WTC11 (cell line): ENCODE measurements around the gene NEURL1B. TPM values are rescaled to one million over a fixed set of nuclear protein-coding genes. Genes with fewer than 3 reads are reported as not detected.

Experiments
- ATAC-seq: fragments of 200-7000 bp; cut with Tn5 transposase; 2 replicates; pipeline ENCODE4 v1.10.0; 2021; ENCODE audit warnings: mild to moderate bottlenecking, moderate library complexity
- CTCF ChIA-PET: fragments of 300-600 bp; sonication (Branson Sonifier 250); formaldehyde crosslinking; loops from one replicate; lab custom pipeline; 2021; ENCODE audit warnings: antibody characterized with exemption; lab: Charles Lee
- POLR2A ChIA-PET: fragments of 350-600 bp; sonication (Branson Sonifier 250); formaldehyde crosslinking; loops from one replicate; lab custom pipeline; 2021; ENCODE audit warnings: antibody characterized with exemption; lab: Charles Lee
- DNase-seq: peaks from one replicate; pipeline ENCODE4 v3.0.0; 2021; ENCODE audit warnings: low spot score
- H3K27ac Mint-ChIP-seq: 2 replicates; pipeline ENCODE4 v1.8.0; 2021; ENCODE audit warnings: mixed read lengths
- H3K27me3 Mint-ChIP-seq: 2 replicates; pipeline ENCODE4 v1.8.0; 2021; ENCODE audit warnings: low read depth, mild to moderate bottlenecking, moderate library complexity, mixed read lengths
- H3K36me3 Mint-ChIP-seq: 2 replicates; pipeline ENCODE4 v1.8.0; 2021; ENCODE audit warnings: mixed read lengths
- H3K4me1 Mint-ChIP-seq: 2 replicates; pipeline ENCODE4 v1.8.0; 2022; ENCODE audit warnings: mixed read lengths
- H3K4me3 Mint-ChIP-seq: 2 replicates; pipeline ENCODE4 v1.8.0; 2021; ENCODE audit warnings: mild to moderate bottlenecking, moderate library complexity, mixed read lengths
- H3K9me3 Mint-ChIP-seq: 2 replicates; pipeline ENCODE4 v1.8.0; 2021; ENCODE audit warnings: mixed read lengths
- ATF2 ChIP-seq: sonication (generic); formaldehyde crosslinking; IDR thresholded peaks from 2 replicates; pipeline ENCODE4 v1.8.1; 2022; ENCODE audit warnings: low read depth, missing genetic modification reagents, borderline replicate concordance
- ATF6 ChIP-seq: sonication (generic); formaldehyde crosslinking; IDR thresholded peaks from 2 replicates; pipeline ENCODE4 v1.8.1; 2023; ENCODE audit warnings: mild to moderate bottlenecking, missing genetic modification reagents
- CREB1 ChIP-seq: sonication (generic); formaldehyde crosslinking; IDR thresholded peaks from 2 replicates; pipeline ENCODE4 v1.8.0; 2023; ENCODE audit warnings: mild to moderate bottlenecking, missing genetic modification reagents
- ESRRA ChIP-seq: sonication (generic); formaldehyde crosslinking; IDR thresholded peaks from 2 replicates; pipeline ENCODE4 v1.8.1; 2022; ENCODE audit warnings: mild to moderate bottlenecking, missing genetic modification reagents, borderline replicate concordance
- FOXP4 ChIP-seq: sonication (generic); formaldehyde crosslinking; IDR thresholded peaks from 2 replicates; pipeline ENCODE4 v1.8.0; 2022; ENCODE audit warnings: mild to moderate bottlenecking, missing genetic modification reagents
- GTF2I ChIP-seq: fragments of 250-450 bp; sonication (Bioruptor Pico); conservative IDR thresholded peaks from 2 replicates; pipeline ENCODE4 v1.4.0; 2021; ENCODE audit warnings: mild to moderate bottlenecking
- NFATC4 ChIP-seq: fragments of 250-450 bp; sonication (Bioruptor Pico); IDR thresholded peaks from 2 replicates; pipeline ENCODE4 v1.9.0; 2021; ENCODE audit warnings: mild to moderate bottlenecking
- NFYB ChIP-seq: sonication (generic); formaldehyde crosslinking; conservative IDR thresholded peaks from 2 replicates; pipeline ENCODE4 v1.8.0; 2022; ENCODE audit warnings: low read depth, missing genetic modification reagents
- NR1H2 ChIP-seq: sonication (generic); formaldehyde crosslinking; IDR thresholded peaks from 2 replicates; pipeline ENCODE4 v1.9.0; 2021; ENCODE audit warnings: mild to moderate bottlenecking, moderate library complexity, missing genetic modification reagents
- RORB ChIP-seq: fragments of 250-450 bp; sonication (Bioruptor Pico); IDR thresholded peaks from 2 replicates; pipeline ENCODE4 v1.9.0; 2021; ENCODE audit warnings: mild to moderate bottlenecking
- TEAD1 ChIP-seq: sonication (generic); formaldehyde crosslinking; IDR thresholded peaks from 2 replicates; pipeline ENCODE4 v1.8.0; 2022; ENCODE audit warnings: mild to moderate bottlenecking, missing genetic modification reagents
- TEAD4 ChIP-seq: sonication (generic); formaldehyde crosslinking; IDR thresholded peaks from 2 replicates; pipeline ENCODE4 v1.8.0; 2022; ENCODE audit warnings: mild to moderate bottlenecking, missing genetic modification reagents
- TP53 ChIP-seq: sonication (generic); formaldehyde crosslinking; IDR thresholded peaks from 2 replicates; pipeline ENCODE4 v1.8.1; 2023; ENCODE audit warnings: mild to moderate bottlenecking, missing genetic modification reagents
- USF1 ChIP-seq: sonication (generic); formaldehyde crosslinking; IDR thresholded peaks from 2 replicates; pipeline ENCODE4 v1.8.0; 2022; ENCODE audit warnings: mild to moderate bottlenecking, missing genetic modification reagents
- ZNF232 ChIP-seq: sonication (generic); formaldehyde crosslinking; IDR thresholded peaks from 2 replicates; pipeline ENCODE4 v1.8.0; 2022; ENCODE audit warnings: mild to moderate bottlenecking, missing genetic modification reagents
- ZNF281 ChIP-seq: sonication (generic); formaldehyde crosslinking; IDR thresholded peaks from 2 replicates; pipeline ENCODE4 v1.8.0; 2023; ENCODE audit warnings: mild to moderate bottlenecking, missing genetic modification reagents
- ZNF416 ChIP-seq: fragments of 250-450 bp; sonication (Bioruptor Pico); IDR thresholded peaks from 2 replicates; pipeline ENCODE4 v1.9.0; 2021; ENCODE audit warnings: mild to moderate bottlenecking, inconsistent platforms
- total RNA-seq: library from RNA; stranded (reverse); gene quantifications from 3 replicates; pipeline ENCODE4 v1.2.3, GENCODE V29; 2021

NEURL1B gene
- total RNA-seq, 1 experiment from 2014 or later: 9.8 TPM

GRCh38 chr5:172687940-172688339 is 46.9 kb downstream of the NEURL1B start:
- CTCF ChIA-PET: interaction anchor here (1.0 to 1.7 kb wide), 6 partner anchors 9 to 226 kb away, joined by 3 to 9 read pairs (median 5); no protein-coding TSS in a partner anchor
- H3K9me3 Mint-ChIP-seq: no peaks in the 10 kb centered on the region
- H3K27ac Mint-ChIP-seq: no peak overlapping the region
- POLR2A ChIA-PET: no interaction called here
- peaks cover 9% of the 10 kb centered on the region for H3K4me1 Mint-ChIP-seq
- H3K27me3 Mint-ChIP-seq: peaks cover 17% of the 10 kb centered on the region
- ATAC-seq (no peak), DNase-seq (no peak)
- H3K4me3 Mint-ChIP-seq: no peak overlapping the region
- H3K36me3 Mint-ChIP-seq: no peaks in the 10 kb centered on the region
- no peak for TF ChIP-seq TEAD1 (CRISPR knock-in tag)
- TF ChIP-seq NFATC4: no peak
- no peak for TF ChIP-seq RORB (CRISPR knock-in tag)
- TF ChIP-seq ZNF416 (CRISPR knock-in tag): no peak
- TF ChIP-seq FOXP4 (CRISPR knock-in tag): no peak
- no peak for TF ChIP-seq ZNF232 (CRISPR knock-in tag)
- no peak for TF ChIP-seq GTF2I (CRISPR knock-in tag)
- TF ChIP-seq TP53 (CRISPR knock-in tag): no peak
- TF ChIP-seq USF1 (CRISPR knock-in tag): no peak
- no peak for TF ChIP-seq CREB1 (CRISPR knock-in tag)
- no peak for TF ChIP-seq NFYB (CRISPR knock-in tag)
- no peak for TF ChIP-seq ESRRA (CRISPR knock-in tag)
- no peak for TF ChIP-seq TEAD4 (CRISPR knock-in tag)
- TF ChIP-seq, all 79 proteins: peak for 0

GRCh38 chr5:172688349-172689217 is 47.5 kb downstream of the NEURL1B start:
- Mint-ChIP-seq H3K9me3 (no peaks in the 10 kb centered on the region), H3K27ac (no peak overlapping the region), H3K27me3 (peaks cover 14% of the 10 kb centered on the region), H3K4me3 (no peak overlapping the region), H3K36me3 (no peaks in the 10 kb centered on the region), H3K4me1 (peaks cover 7% of the 10 kb centered on the region)
- ATAC-seq: no peak
- TF ChIP-seq ATF6 (CRISPR knock-in tag): no peak
- TF ChIP-seq NR1H2 (CRISPR knock-in tag): no peak
- TF ChIP-seq ATF2 (CRISPR knock-in tag): no peak
- no peak for TF ChIP-seq ZNF281 (CRISPR knock-in tag)
- CTCF ChIA-PET: interaction anchor here (1.0 to 1.4 kb wide), 3 partner anchors 9 to 227 kb away, joined by 3 read pairs; no protein-coding TSS in a partner anchor
- no peak for DNase-seq
- POLR2A ChIA-PET: no interaction called here
